Right lobe of liver (tissue), 6 donors: Measurements from ENCODE around the gene TMEM131. TPM values are rescaled to one million over a fixed set of nuclear protein-coding genes. Genes with fewer than 3 reads are reported as not detected.

ENCODE experiments used
- ATAC-seq, 4 donors: fragments of 200-7000 bp; cut with Tn5 transposase; one replicate each; pipeline ENCODE4 v1.9.1; 2020; ENCODE audit warnings: mild to moderate bottlenecking in 4 of 4, moderate library complexity in 4 of 4
- DNase-seq, 3 donors: peaks; one replicate each; pipeline ENCODE4 v3.0.0-alpha.2; 2020
- H3K27ac ChIP-seq, 3 donors: fragments of 200-600 bp; one replicate each; pipeline ENCODE4 v1.8.0; 2022
- H3K27me3 ChIP-seq, 2 donors: fragments of 200-600 bp; one replicate each; pipeline ENCODE4 v1.8.0; 2022
- H3K36me3 ChIP-seq, 4 donors: fragments of 200-600 bp; sonication (generic) in 1 of 4; one replicate each; pipeline versions ENCODE4 v1.5.1 to v1.8.0; 2017 to 2022; ENCODE audit warnings: control low read depth in 1 of 4
- H3K4me1 ChIP-seq, 4 donors: fragments of 200-600 bp; sonication (generic) in 1 of 4; one replicate each; pipeline versions ENCODE4 v1.5.1 to v1.8.0; 2017 to 2022; ENCODE audit warnings: control low read depth in 1 of 4
- H3K4me3 ChIP-seq, 3 donors: fragments of 200-600 bp; one replicate each; pipeline ENCODE4 v1.8.0; 2022
- H3K9me3 ChIP-seq, 4 donors: fragments of 200-600 bp; sonication (generic) in 1 of 4; one replicate each; pipeline versions ENCODE4 v1.5.1 to v1.8.0; 2017 to 2022; ENCODE audit warnings: control low read depth in 1 of 4
- CTCF ChIP-seq, 4 donors: fragments of 200-600 bp in 3 of 4; fragments of 450-650 bp in 1 of 4; IDR thresholded peaks; one replicate each; pipeline versions ENCODE4 v1.5.1 to v1.8.0; 2016 to 2022; ENCODE audit warnings: antibody characterized with exemption in 4 of 4, mild to moderate bottlenecking in 2 of 4
- POLR2A ChIP-seq: fragments of 450-650 bp; IDR thresholded peaks from one replicate; pipeline ENCODE4 v1.6.1; 2017; ENCODE audit warnings: antibody characterized with exemption, mild to moderate bottlenecking
- WGBS: methylation state at CpG from one replicate; pipeline ENCODE4 v1.1.6; 2018; ENCODE audit warnings: low coverage, low lambda C conversion rate; ENCODE audit not compliant: insufficient coverage; ENCODE audit errors: missing lambda C conversion rate; 5-methylcytosine and 5-hydroxymethylcytosine counted together
- intact Hi-C, 2 donors: fragments of 100-400 bp; cut with DNase I; formaldehyde crosslinking; loops; one replicate each; pipeline versions ENCODE4 v1.11.2 to v1.14.1; 2022
- total RNA-seq, 6 experiments: library from RNA; depleted of rRNA in 2 of 6; stranded (reverse); fragments of >200 nt in 2 of 6; fragmentation: NEBNext Ultra II Directional in 3 of 6; extraction: Animal tissue kit (Norgen Biotek cat#: 25700) in 3 of 6; gene quantifications; one replicate each; pipeline versions ENCODE4 v1.1.0 to v1.2.4, GENCODE V29; 2016 to 2023
- donor health status: DM: no; HTN: yes; CAD: no.
- donor health status: DM: no; HTN: no; CAD: no.
- donor health status: DM: no; HTN: no; CAD: no.
- donor health status: DM: no; HTN: yes; CAD: no.
- donor health status: DM: no; HTN: yes; CAD: no.

Gene TMEM131
- total RNA-seq, 6 experiments from 2014 or later: 14.8 to 34.0 (median 17.8) TPM

DNA sequence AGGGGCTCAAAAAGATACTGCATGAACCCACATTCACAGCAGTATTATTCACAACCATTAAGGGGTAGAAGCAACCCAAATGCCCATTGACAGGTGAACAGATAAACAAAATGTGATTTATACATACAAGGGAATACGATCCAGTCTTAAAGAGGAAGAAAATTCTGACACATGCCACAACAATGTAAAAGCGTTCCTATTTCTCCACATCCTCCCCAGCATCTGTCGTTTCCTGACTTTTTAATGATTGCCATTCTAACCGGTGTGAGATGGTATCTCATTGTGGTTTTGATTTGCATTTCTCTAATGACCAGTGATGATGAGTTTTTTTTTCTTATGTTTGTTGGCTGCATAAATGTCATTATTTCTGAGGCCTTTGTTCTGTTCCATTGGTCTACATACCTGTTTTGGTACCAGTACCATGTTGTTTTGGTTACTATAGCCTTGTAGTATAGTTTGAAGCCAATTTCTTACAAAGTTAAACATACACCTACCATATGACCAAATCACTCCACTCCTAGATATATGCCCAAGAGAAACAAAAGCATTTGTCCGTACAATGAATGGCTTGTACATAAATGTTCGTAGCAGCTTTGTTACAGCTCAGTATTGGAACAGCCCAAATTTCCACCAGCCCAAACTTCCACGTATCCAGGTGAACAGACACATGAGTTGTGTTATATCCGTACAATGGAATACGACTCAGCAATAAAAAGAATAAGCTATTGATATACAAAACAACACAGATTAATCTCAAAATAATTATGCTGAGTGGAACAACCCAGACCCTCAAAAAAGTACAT lies 85.1 kb downstream of the TMEM131 start:
- DNase-seq: no peak
- H3K27ac ChIP-seq: no peak overlapping the region
- intact Hi-C loops: no loop called here
- no peaks in the 10 kb centered on the region for H3K27me3 ChIP-seq
- no peaks in the 10 kb centered on the region for H3K36me3 ChIP-seq
- no peak overlapping the region for H3K4me3 ChIP-seq
- H3K9me3 ChIP-seq: no peaks in the 10 kb centered on the region
- ATAC-seq: no peak
- H3K4me1 ChIP-seq: peaks cover 0 to 7% (median 0%) of the 10 kb centered on the region in 4 donors
- 88% methylated on average over 9 of the region's 9 CpGs for WGBS
- TF ChIP-seq POLR2A (no peak), CTCF (IDR thresholded peaks at IDR 0.05) (no peak)

- H3K4me3 ChIP-seq: no peak overlapping the region
- ATAC-seq (no peak), DNase-seq (no peak)
- no peaks in the 10 kb centered on the region for H3K36me3 ChIP-seq
- TF ChIP-seq POLR2A: no peak
- TF ChIP-seq CTCF (IDR thresholded peaks at IDR 0.05): no peak
- H3K4me1 ChIP-seq: peaks cover 0 to 7% (median 0%) of the 10 kb centered on the region in 4 donors
- WGBS: 92% methylated on average over 3 of the region's 6 CpGs
- intact Hi-C loops: no loop called here
- H3K27ac ChIP-seq: no peak overlapping the region
- no peaks in the 10 kb centered on the region for H3K27me3 ChIP-seq
- no peaks in the 10 kb centered on the region for H3K9me3 ChIP-seq
These were observed 87.5 kb downstream of the TMEM131 start for GRCh38 chr2:97908208-97908676.

- H3K36me3 ChIP-seq: no peaks in the 10 kb centered on the region
- ATAC-seq: no peak
- no peak overlapping the region for H3K4me3 ChIP-seq
- peaks cover 0 to 7% (median 0%) of the 10 kb centered on the region in 4 donors for H3K4me1 ChIP-seq
- no peaks in the 10 kb centered on the region for H3K9me3 ChIP-seq
- 90% methylated on average over 6 of the region's 6 CpGs for WGBS
- no peaks in the 10 kb centered on the region for H3K27me3 ChIP-seq
- DNase-seq: no peak
- TF ChIP-seq CTCF (IDR thresholded peaks at IDR 0.05) (no peak), POLR2A (no peak)
- intact Hi-C loops: no loop called here
- no peak overlapping the region for H3K27ac ChIP-seq
These were observed 88.2 kb downstream of the TMEM131 start for GRCh38 chr2:97907369-97908100.

GRCh38 chr2:97906307-97906706 lies 89.4 kb downstream of the TMEM131 start:
- intact Hi-C loops: no loop called here
- TF ChIP-seq POLR2A (no peak), CTCF (IDR thresholded peaks at IDR 0.05) (no peak)
- no peaks in the 10 kb centered on the region for H3K9me3 ChIP-seq
- H3K27me3 ChIP-seq: no peaks in the 10 kb centered on the region
- H3K27ac ChIP-seq: no peak overlapping the region
- 85% methylated on average over 1 of the region's 1 CpG for WGBS
- DNase-seq (no peak), ATAC-seq (no peak)
- no peak overlapping the region for H3K4me3 ChIP-seq
- no peaks in the 10 kb centered on the region for H3K36me3 ChIP-seq
- H3K4me1 ChIP-seq: no peaks in the 10 kb centered on the region
